Umbilical cord (tissue), 2 donors: ENCODE data around the gene SLC2A3. TPM values are rescaled to one million over a fixed set of nuclear protein-coding genes. Genes with fewer than 3 reads are reported as not detected.
"Not testable (repeated sequence)": the region's sequence is repeated elsewhere in the genome, so short reads cannot be mapped to it uniquely, and the experiment has no call there.

Experiments used
- DNase-seq: peaks from one replicate; pipeline ENCODE4 v3.0.0-alpha.2; 2015; ENCODE audit warnings: low spot score
- total RNA-seq: library from RNA; depleted of rRNA; stranded (reverse); fragments of >200 nt; gene quantifications from one replicate; pipeline ENCODE4 v1.2.3, GENCODE V29; 2014; ENCODE audit warnings: low replicate concordance; ENCODE audit not compliant: insufficient read depth

SLC2A3 gene
- total RNA-seq: 202 TPM

DNA sequence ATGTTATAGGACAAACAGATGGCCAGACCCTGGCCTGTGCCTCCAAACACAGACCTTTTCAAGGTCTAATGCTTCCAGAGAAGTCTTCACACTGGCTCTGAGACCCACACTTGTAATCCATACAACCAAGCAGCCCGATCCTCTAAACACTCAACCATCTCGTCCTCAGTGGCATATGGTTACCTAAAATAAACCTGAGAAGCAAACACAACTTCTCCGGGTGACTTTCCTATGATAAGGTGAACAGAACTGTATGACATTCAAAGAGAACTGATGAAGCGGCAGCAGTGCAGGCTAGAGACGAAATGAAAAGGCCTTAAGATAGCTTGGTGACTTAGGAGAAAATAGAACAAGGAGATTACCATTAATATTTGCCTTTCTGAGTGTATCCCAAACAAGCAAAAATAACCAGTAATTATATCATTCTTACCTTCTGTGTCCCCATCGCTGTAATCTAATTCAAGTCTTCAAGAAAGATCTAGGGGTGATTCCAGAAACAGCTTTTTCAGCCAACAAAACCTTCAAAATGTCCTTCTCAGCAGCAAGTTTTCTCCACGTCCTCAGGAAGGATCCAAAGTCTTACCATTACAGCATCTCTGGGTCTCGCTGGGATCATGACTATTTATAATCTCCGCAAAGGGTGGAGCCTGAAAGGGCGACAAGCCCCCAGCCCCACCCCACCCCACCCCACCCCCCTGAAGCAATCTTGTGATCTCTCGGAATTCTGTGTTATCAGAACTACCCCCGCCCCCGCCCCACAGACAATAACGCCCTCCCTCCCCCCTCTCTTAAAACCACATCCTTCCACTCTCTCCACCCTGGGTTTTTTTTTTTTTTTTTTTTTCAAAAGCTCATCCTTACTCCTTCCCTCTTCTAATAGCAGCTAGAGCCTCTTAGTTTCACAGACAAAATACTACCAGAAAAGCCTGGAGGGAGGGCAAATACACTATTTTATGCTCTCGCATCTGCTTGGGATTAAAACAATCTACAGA is at the start of gene SLC2A3:
Gene SLC2A3 (minus strand): TSS at position 598 of the 992 bp plus-strand sequence. CDS start 153 bp downstream, at position 445.
- peak; percentile 91 for DNase-seq

DNA sequence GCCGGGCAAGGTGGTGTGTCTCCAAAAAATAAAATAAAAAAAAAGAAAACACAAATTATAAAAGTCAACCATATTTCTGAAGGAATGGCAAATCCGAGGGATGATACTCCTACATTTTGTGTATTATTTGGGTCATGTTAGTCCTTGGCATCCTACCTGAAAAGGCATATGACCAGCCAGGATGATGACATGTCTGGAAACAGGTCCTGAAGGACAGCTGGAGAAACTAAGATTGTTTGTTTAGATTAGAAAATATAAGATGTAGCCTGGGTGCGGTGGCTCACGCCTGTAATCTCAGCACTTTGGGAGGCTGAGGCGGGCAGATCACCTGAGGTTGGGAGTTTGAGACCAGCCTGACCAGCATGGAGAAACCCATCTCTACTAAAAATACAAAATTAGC is 48.9 kb upstream of the SLC2A3 start:
- DNase-seq: no peak

DNA sequence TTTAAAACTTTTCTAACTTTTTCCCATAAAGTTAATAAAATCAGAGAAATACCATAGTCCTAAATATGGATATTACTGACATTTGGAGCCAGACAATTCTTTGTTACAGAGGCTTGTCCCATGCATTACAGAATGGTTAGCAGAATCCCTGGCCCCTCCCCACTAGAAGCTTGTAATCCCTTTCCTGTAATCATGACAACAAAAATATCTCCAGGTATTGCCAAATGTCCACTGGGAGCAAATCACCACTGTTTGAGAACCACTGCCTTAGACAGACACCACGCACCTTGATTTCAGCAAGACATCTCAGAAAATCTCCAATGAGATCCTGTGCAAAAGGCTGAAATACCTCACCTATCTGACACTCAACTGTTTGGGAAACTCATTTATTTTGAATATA is 47.5 kb upstream of the SLC2A3 start:
- DNase-seq: not testable (repeated sequence)

DNA sequence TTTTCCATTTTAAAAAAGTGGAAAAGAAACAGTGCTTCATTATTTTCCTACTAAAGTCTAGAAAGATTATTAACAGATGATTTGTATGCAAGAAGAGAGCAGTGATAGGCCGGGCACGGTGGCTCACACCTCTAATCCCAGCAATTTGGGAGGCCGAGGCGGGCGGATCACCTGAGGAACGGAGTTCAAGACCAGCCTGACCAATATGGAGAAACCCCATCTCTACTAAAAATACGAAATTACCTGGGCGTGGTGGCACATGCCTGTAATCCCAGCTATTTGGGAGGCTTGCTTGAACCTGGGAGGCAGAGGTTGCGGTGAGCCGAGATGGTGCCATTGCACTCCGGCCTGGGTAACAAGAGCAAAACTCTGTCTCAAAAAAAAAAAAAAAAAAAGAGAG is 47.0 kb upstream of the SLC2A3 start:
- DNase-seq: not testable (repeated sequence)

DNA sequence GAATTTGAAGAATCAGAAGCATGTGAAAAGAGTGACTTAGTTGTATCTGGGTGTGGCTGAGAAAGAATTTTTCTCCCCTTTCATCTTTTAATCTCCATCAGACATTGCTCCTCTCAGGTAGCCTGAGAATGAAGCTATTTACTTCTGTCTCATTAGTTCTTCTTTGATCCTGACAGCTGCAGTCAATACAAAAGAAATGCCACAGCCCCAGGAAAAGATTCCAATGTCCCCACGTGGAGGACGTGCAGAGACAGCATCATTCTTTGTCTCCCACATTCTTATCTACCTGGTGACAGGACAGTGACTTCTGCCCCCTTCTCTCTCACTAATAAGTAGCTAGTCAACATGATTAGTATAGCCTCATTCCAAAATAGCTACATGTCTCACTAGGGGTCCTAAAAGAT is 46.3 kb upstream of the SLC2A3 start:
- DNase-seq: peak; percentile 35

DNA sequence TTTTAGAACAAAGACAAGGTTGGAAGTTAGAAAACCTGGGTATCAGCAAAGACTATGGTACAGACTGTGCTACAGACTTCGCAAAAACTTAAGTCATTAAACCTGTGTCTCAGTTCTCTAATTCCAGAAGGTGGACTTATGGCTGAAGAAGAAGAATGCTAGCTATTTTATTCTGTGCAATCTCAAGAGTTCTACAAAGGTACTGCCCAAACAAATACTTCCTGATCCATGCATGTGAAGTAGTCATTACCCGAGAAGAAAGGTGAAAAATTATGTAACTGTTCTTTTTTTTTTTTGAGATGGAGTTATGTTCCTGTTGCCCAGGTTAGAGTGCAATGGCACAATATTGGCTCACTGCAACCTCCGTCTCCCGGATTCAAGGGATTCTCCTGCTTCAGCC is 45.5 kb upstream of the SLC2A3 start:
- no peak for DNase-seq

DNA sequence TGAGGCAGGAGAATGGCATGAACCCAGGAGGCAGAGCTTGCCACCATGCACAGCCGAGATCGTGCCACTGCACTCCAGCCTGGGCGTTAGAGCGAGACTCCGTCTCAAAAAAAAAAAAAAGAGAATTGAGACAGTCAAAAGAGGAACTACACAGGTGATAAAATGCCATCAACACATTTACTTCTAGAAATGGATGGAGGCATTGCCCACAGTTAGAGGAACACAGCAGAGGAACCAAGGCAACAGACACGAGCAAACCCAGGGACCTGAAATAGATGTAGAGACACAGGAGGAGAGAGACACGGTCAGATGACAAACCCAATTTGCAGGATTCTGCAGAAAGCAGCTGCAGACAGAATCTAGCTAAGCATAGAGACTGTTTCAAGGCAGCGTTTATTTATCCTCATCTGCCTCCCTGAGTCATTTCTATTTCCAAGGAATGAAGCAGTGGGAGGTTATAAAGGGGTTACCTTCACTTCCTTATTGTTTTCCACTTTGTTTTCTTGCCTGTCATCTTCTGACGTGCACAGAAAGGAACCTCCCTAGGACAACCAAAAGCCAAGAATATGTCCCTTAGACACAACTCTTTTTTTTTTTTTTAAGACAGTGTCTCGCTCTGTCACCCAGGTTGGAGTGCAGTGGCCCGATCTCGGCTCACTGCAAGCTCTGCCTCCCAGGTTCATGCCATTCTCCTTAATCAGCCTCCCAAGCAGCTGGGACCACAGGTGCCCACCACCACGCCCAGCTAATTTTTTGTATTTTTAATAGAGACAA is 41.6 kb upstream of the SLC2A3 start:
- DNase-seq: not testable (repeated sequence)

DNA sequence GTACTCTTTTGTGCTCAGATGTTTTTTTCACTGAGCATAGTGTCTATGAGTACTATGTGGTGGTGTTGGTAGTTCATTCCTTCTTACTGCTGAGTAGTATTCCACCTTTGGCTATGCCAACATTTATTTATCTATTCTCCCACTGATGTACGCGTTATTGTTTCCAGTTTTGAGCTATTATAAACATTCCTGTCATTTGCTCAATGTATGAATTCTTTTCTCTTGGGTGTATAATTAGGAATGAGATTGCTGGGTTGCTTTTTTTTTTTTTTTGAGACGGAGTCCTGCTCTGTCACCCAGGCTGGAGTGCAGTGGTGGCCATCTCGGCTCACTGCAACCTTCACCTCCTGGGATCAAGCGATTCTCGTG is 37.5 kb upstream of the SLC2A3 start:
- DNase-seq: no peak

DNA sequence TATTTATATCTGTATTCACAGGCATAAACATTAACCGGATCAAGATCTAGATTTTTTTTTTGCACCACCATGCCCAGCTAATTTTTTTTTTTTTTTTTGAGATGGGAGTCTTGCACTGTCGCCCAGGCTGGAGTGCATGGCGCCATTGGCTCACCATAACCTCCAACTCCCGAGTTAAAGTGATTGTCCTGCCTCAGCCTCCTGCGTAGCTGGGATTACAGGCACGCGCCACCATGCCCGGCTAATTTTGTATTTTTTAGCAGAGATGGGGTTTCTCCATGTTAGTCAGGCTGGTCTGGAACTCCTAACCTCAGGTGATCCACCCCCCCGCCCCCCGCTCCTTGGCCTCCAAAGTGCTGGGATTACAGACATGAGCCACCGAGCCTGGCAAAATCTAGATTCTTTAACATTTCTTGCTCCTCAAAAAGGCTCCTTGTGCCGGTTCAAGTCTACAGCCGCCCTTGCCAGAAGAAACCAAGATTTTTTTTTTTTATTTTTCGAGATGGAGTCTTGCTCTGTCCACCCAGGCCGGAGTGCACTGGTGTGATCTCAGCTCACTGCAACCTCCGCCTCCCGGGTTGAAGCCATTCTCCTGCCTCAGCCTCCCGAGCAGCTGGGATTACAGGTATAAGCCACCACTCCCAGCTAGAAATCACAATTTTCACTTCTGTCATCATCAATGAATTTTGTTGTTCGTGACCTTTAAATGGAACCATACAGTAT is 36.9 kb upstream of the SLC2A3 start:
- no peak for DNase-seq

DNA sequence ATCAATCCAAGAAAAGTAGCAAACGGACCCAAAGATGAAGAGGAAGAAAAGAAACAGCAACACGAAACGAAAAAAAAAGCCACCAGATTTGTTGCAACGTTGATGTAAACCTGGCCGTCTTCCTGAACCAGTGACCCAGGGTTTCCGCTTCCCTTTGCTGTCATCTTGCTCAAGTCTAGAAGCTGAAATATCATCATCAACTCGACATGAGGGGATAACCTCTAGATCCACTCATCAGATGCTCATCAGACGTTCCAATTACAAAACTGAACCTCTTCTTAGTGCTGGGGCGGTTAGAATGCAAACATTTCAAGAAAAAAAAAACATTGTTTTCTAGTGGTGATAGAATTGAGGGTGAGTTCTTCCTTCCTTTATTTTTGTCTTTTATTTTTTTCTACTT is 36.3 kb upstream of the SLC2A3 start:
- not testable (repeated sequence) for DNase-seq

DNA sequence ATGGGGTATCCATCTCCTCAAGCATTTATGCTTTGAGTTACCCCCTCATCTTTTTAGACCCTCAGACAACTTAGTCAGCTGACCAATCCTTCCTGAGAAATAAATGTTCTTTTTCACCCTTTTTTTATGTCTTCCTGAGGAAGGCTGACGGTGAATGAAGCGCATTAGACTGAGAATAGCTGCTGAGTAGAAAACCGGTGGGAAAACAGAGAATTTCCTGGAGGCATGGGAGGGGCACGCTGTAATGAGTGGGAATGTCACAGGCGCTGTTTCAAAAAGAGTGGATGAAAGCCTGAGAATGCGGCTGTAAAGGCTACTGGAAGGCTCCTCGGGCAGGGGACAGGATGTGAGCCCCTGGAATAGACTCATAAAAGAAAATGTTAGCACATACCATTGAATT is 35.8 kb upstream of the SLC2A3 start:
- not testable (repeated sequence) for DNase-seq

DNA sequence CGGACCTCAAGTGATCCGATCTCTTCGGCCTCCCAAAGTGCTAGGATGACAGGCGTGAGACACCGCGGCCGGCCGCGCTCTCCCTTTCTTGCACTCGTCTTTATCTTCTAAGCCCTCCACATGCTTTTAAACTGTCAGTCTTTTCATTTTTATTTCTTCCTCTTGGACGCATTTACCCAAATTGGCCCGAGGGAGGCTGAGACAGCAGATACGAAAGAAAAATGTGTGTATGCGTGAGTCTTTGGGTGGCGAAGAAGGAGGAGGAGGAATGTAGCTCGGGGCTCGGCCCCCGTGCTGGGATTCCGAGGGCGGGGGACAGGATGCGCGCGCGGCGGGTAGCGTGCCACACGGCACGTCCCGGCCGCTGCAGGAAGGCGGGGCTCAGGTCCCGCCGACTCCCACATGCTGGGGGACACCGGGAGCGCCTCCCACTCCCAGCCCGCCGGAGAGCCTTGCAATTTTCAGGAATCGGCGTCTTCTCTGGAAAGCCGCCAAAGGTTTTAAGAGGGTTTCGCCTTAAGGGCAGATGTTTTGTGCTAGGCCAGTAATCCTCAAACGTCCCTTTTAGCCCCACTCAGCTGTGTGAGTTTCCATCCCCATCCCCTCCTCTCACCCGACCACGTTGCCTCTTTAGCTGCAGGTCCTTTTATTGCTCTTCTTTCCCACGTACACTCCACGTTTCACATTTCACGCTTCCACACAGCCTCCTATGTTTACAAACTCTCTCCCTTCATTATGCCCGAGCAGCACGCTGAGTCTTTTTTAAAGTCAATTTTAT is 34.7 kb upstream of the SLC2A3 start:
- DNase-seq: peak; percentile 99

DNA sequence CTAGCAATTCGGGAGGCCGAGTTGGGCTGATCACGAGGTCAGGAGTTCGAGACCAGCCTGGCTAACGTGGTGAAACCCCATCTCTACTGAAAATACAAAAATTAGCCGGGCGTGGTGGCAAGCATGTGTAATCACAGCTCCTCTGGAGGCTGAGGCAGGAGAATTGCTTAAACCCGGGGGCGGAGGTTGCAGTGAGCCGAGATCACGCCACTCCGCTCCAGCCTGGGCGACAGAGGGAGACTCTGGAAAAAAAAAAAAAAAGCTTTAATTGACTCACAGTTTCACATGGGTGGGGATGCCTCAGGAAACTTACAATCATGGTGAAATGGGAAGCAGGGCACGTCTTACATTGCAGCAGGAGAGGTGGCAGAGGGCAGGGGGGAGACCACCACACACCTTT is 30.6 kb upstream of the SLC2A3 start:
- no peak for DNase-seq

DNA sequence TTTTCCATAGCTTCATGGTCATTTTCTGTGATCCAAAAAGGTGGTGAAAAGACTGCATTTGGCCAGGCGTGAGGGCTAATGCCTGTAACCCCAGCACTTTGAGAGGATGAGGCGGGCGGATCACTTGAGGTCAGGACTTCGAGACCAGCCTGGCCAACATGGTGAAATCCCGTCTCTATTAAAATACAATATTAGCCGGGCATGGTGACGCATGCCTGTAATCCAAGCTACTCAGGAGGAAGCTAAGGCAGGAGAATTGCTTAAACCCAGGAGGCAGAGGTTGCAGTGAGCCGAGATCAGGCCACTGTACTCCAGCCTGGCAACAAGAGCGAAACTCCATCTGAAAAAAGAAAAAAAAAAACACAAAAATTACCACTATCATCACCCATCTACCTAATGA is 28.7 kb upstream of the SLC2A3 start:
- not testable (repeated sequence) for DNase-seq

DNA sequence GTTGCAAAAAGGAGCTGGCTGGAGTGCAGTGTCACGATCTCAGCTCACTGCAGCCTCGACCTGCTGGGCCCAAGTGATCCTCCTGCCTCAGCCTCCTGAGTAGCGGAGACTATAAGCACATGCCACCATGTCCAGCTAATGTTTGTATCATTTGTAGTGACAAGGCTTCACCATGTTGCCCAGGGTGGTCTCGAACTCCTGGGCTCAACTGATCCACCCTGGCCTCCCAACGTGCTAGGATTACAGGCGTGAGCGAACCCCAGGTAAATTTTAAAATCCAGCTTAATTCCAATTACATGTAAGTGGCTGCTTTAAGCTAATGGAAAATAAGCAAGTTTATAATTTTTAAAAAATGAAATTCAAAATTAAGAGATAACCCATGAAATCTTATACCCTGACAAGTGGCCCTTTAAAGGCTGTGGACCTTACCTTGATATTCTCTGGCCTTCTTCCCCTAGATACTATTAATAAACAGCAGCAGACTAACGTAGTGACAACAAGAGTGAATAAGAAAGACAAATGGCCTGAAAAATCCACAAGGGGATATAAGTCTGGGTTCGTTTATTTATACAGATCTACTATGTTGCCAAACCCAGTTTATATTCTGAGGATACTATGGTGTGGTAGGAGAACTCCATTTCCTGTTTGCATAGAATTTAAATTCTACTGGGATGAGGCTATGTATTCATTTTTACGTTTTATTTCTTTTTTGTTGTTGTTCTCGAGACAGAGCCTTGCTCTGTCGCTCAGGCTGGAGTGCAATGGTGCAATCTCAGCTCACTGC is 25.6 kb upstream of the SLC2A3 start:
- DNase-seq: no peak

DNA sequence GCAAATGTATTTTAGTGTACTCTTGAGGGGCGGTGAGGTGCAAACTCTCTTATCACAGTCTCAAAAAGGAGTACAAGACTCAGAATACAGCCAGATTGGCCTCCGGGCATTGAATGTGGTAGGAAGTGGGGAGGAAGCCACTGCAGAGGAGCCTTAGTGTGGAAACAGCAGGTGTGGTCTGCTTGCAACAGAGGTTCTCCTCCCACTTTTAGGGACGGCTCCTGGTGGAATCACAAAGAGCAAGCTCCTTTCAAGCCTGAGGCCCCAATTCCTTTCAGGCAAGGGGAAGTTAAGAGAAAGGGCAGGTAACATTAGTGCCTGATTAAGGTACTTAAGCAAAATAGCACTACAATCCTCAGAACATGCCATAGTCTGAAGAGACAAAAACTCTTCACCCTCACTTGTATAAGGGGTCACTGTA is 23.7 kb upstream of the SLC2A3 start:
- peak; percentile 48 for DNase-seq

DNA sequence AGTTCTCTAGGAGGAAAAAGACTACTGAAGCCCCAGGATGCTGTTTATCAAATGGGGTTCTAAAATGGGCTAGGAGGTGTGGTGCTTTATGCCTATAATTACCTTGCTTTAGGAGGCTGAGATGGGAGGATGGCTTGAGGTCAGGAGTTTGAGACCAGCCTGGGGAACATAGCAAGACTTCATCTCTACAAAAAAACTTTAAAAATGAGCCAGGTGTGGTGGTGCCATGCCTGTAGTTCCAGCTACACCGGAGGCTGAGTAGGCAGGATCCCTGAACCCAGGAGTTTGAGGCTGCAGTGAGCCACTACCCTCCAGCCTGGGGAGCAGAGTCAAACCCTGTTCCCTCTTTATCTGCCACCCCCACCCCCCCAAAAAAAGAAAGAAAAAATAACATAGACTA is 23.3 kb upstream of the SLC2A3 start:
- DNase-seq: no peak

DNA sequence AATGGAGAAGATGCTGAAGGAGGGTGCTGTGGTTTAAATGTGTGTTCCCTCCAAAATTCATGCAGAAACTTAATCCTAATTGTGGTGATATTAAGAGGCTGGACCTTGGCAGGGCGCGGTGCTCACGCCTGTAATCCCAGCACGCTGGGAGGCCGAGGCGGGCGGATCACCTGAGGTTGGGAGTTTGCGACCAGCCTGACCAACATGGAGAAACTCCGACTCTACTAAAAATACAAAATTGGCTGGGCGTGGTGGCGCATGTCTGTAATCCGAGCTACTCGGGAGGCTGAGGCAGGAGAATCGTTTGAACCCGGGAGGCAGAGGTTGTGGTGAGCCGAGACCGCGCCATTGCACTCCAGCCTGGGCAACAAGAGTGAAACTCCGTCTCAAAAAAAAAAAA is 18.9 kb upstream of the SLC2A3 start:
- not testable (repeated sequence) for DNase-seq

DNA sequence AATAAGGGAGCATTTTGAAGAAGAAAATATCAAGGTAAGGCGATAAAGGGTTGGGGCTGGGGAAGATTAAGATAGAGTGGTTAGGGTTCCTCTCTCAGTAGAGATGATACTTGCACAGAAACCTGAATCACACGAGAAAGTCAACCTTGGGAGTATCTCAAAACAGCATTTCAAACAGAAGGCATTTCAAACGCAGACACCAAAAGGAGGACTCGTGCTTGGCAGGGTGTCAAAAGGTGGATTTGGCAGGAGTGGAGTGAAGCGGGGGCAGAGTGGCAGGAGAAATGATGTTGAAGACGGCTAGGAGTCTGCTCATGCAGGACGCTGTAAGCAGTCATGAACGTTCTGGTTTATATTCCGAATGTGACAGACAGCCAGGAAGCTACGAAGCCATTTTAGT is 18.4 kb upstream of the SLC2A3 start:
- not testable (repeated sequence) for DNase-seq

DNA sequence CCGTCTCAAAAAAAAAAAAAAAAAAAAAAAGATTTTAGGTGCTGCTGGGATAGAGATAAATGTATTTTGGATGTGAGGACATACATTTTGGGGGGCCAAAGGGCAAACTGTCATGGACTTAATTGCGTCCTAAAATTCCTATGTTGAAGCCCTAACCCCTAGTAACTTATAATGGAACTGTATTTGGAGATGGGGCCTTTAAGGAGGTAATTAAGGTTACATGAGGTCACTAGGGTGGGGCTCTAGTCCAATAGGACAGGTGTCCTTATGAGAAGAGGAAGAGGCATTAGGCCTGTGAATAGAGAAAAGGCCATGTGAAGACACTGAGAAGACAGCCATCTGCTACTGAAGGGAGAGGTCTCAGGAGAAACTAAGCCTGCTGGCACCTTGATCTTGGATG is 17.9 kb upstream of the SLC2A3 start:
- not testable (repeated sequence) for DNase-seq
